ENCODE results near the gene AP1S3. TPM values are rescaled to one million over a fixed set of nuclear protein-coding genes. Genes with fewer than 3 reads are reported as not detected.

AP1S3 gene
- total RNA-seq, 1 donor from 2014 or later, result 14.3 TPM

GRCh38 chr2:223884399-223884798 is 47.0 kb upstream of the AP1S3 start:
- no peak overlapping the region for H3K4me3 Mint-ChIP-seq (ENCODE audit: unreplicated experiment)
- no peaks in the 10 kb centered on the region for H3K27me3 ChIP-seq (ENCODE audit: insufficient read depth, low read length)

GRCh38 chr2:223882715-223883114 is 45.3 kb upstream of the AP1S3 start:
- Mint-ChIP-seq H3K27me3 (ENCODE audit: low read depth, unreplicated experiment) (no peaks in the 10 kb centered on the region), H3K4me1 (ENCODE audit: low read depth, unreplicated experiment) (peaks cover 8% of the 10 kb centered on the region), H3K4me3 (ENCODE audit: unreplicated experiment) (no peak overlapping the region), H3K9me3 (ENCODE audit: unreplicated experiment) (no peaks in the 10 kb centered on the region), H3K36me3 (ENCODE audit: low read depth, unreplicated experiment) (peaks cover 22% of the 10 kb centered on the region), H3K27ac (ENCODE audit: unreplicated experiment) (no peak overlapping the region)
- H3K4me2 ChIP-seq (ENCODE audit: low read length), result no peak overlapping the region
- DNase-seq (ENCODE audit: low read depth), result no peak
- H2AFZ ChIP-seq (ENCODE audit: low read depth, low read length), result no peak overlapping the region
- H3K27ac ChIP-seq (ENCODE audit: low read depth, low read length), result no peak overlapping the region
- peaks cover 6% of the 10 kb centered on the region for H3K4me1 ChIP-seq (ENCODE audit: insufficient read depth, low read length)
- no peak for FAIRE-seq
- H3K36me3 ChIP-seq (ENCODE audit: insufficient read depth, low read length), result peaks cover 27% of the 10 kb centered on the region
- no peaks in the 10 kb centered on the region for H4K20me1 ChIP-seq (ENCODE audit: insufficient read depth, low read length)
- no peaks in the 10 kb centered on the region for H3K9me3 ChIP-seq (ENCODE audit: insufficient read depth, low read depth, low read length)
- TF ChIP-seq CTCF (IDR thresholded peaks at IDR 0.05; ENCODE audit: insufficient read depth, low read depth, low read length) (no peak), EZH2 (IDR thresholded peaks at IDR 0.05; ENCODE audit: insufficient read depth, low read length) (no peak)
- H3K4me3 ChIP-seq (ENCODE audit: insufficient read depth, low read depth, low read length), result no peak overlapping the region
- H3K79me2 ChIP-seq (ENCODE audit: insufficient read depth, low read length), result no peaks in the 10 kb centered on the region
- H3K9ac ChIP-seq (ENCODE audit: low read length), result no peak overlapping the region
- H3K27me3 ChIP-seq (ENCODE audit: insufficient read depth, low read length), result no peaks in the 10 kb centered on the region

More at GRCh38 chr2:223884399-223884798, 47.0 kb upstream of the AP1S3 start:
- no peak overlapping the region for H3K27ac Mint-ChIP-seq (ENCODE audit: unreplicated experiment)
- H3K4me2 ChIP-seq (ENCODE audit: low read length), result no peak overlapping the region
- peaks cover 16% of the 10 kb centered on the region for H3K36me3 ChIP-seq (ENCODE audit: insufficient read depth, low read length)
- no peaks in the 10 kb centered on the region for H3K27me3 Mint-ChIP-seq (ENCODE audit: low read depth, unreplicated experiment)
- DNase-seq (ENCODE audit: low read depth) (peak; percentile 42), FAIRE-seq (no peak)
- TF ChIP-seq EZH2 (IDR thresholded peaks at IDR 0.05; ENCODE audit: insufficient read depth, low read length), result no peak
- TF ChIP-seq CTCF (IDR thresholded peaks at IDR 0.05; ENCODE audit: insufficient read depth, low read depth, low read length), result no peak
- no peak overlapping the region for H2AFZ ChIP-seq (ENCODE audit: low read depth, low read length)
- H4K20me1 ChIP-seq (ENCODE audit: insufficient read depth, low read length), result no peaks in the 10 kb centered on the region
- H3K4me3 ChIP-seq (ENCODE audit: insufficient read depth, low read depth, low read length), result no peak overlapping the region
- H3K9me3 ChIP-seq (ENCODE audit: insufficient read depth, low read depth, low read length), result no peaks in the 10 kb centered on the region
- H3K9ac ChIP-seq (ENCODE audit: low read length), result peak overlapping the region; percentile 38
- peak overlapping the region; percentile 53 for H3K27ac ChIP-seq (ENCODE audit: low read depth, low read length)
- no peaks in the 10 kb centered on the region for H3K9me3 Mint-ChIP-seq (ENCODE audit: unreplicated experiment)
- peaks cover 18% of the 10 kb centered on the region for H3K36me3 Mint-ChIP-seq (ENCODE audit: low read depth, unreplicated experiment)
- H3K4me1 ChIP-seq (ENCODE audit: insufficient read depth, low read length), result peaks cover 6% of the 10 kb centered on the region
- H3K4me1 Mint-ChIP-seq (ENCODE audit: low read depth, unreplicated experiment), result peaks cover 10% of the 10 kb centered on the region
- no peaks in the 10 kb centered on the region for H3K79me2 ChIP-seq (ENCODE audit: insufficient read depth, low read length)

- Histone ChIP-seq H3K4me2 (ENCODE audit: low read length) (no peak overlapping the region), H3K9ac (ENCODE audit: low read length) (no peak overlapping the region), H3K36me3 (ENCODE audit: insufficient read depth, low read length) (peaks cover 37% of the 10 kb centered on the region), H4K20me1 (ENCODE audit: insufficient read depth, low read length) (no peaks in the 10 kb centered on the region), H3K4me3 (ENCODE audit: insufficient read depth, low read depth, low read length) (no peak overlapping the region), H3K27me3 (ENCODE audit: insufficient read depth, low read length) (no peaks in the 10 kb centered on the region), H3K4me1 (ENCODE audit: insufficient read depth, low read length) (peaks cover 6% of the 10 kb centered on the region), H2AFZ (ENCODE audit: low read depth, low read length) (no peak overlapping the region), H3K79me2 (ENCODE audit: insufficient read depth, low read length) (no peaks in the 10 kb centered on the region), H3K9me3 (ENCODE audit: insufficient read depth, low read depth, low read length) (no peaks in the 10 kb centered on the region), H3K27ac (ENCODE audit: low read depth, low read length) (no peak overlapping the region)
- H3K4me3 Mint-ChIP-seq (ENCODE audit: unreplicated experiment), result no peak overlapping the region
- H3K4me1 Mint-ChIP-seq (ENCODE audit: low read depth, unreplicated experiment), result no peaks in the 10 kb centered on the region
- no peak for TF ChIP-seq CTCF (IDR thresholded peaks at IDR 0.05; ENCODE audit: insufficient read depth, low read depth, low read length)
- no peak for TF ChIP-seq EZH2 (IDR thresholded peaks at IDR 0.05; ENCODE audit: insufficient read depth, low read length)
- DNase-seq (ENCODE audit: low read depth) (no peak), FAIRE-seq (no peak)
- no peak overlapping the region for H3K27ac Mint-ChIP-seq (ENCODE audit: unreplicated experiment)
- peaks cover 19% of the 10 kb centered on the region for H3K36me3 Mint-ChIP-seq (ENCODE audit: low read depth, unreplicated experiment)
- no peaks in the 10 kb centered on the region for H3K27me3 Mint-ChIP-seq (ENCODE audit: low read depth, unreplicated experiment)
- no peaks in the 10 kb centered on the region for H3K9me3 Mint-ChIP-seq (ENCODE audit: unreplicated experiment)
Observed at GRCh38 chr2:223880796-223881195, 43.4 kb upstream of the AP1S3 start.

Data from astrocyte (in vitro differentiated cells and primary cell).